GM18499 (cell line): ENCODE measurements around the gene ZNF761.
"Not testable (repeated sequence)": the region's sequence is repeated elsewhere in the genome, so short reads cannot be mapped to it uniquely, and the experiment has no call there.

Experiments
- ATAC-seq: cut with Tn5 transposase; IDR thresholded peaks from one replicate; pipeline ENCODE4 v1.9.1; 2021; ENCODE audit warnings: moderate number of reproducible peaks; ENCODE audit not compliant: insufficient read depth, unreplicated experiment

The ZNF761 gene

GRCh38 chr19:53504365-53504703, 72.5 kb downstream of the ZNF761 start:
- ATAC-seq, result not testable (repeated sequence)

- ATAC-seq, result no peak
Measured at GRCh38 chr19:53504885-53505284, 73.1 kb downstream of the ZNF761 start.

- ATAC-seq, result no peak
Measured at GRCh38 chr19:53506728-53507127, 74.9 kb downstream of the ZNF761 start.
